ENCODE measurements around the gene TMPRSS6. TPM values are rescaled to one million over a fixed set of nuclear protein-coding genes. Genes with fewer than 3 reads are reported as not detected.

The TMPRSS6 gene
- total RNA-seq, 4 donors from 2014 or later: not detected

DNA sequence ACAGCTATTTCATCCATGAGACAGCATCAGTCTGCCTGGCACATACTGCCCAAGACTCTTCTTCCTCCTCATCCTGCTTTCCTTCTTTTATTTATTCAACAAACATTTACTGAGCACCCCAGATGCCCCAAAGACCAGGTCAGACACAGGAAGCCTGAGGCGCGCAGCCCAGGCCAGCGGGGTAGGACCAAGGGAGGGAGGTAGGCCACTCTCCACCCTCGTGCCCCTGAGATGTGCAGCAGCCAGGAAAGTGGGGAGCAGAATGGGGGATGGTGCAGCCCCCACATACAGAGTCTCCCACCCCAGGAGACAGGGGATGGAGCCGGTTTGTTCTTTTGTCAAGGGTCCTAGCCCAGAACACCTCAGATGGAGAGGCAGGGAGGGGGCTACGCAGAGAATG is 44.4 kb upstream of the TMPRSS6 start:
- TF ChIP-seq, protein P1, sequence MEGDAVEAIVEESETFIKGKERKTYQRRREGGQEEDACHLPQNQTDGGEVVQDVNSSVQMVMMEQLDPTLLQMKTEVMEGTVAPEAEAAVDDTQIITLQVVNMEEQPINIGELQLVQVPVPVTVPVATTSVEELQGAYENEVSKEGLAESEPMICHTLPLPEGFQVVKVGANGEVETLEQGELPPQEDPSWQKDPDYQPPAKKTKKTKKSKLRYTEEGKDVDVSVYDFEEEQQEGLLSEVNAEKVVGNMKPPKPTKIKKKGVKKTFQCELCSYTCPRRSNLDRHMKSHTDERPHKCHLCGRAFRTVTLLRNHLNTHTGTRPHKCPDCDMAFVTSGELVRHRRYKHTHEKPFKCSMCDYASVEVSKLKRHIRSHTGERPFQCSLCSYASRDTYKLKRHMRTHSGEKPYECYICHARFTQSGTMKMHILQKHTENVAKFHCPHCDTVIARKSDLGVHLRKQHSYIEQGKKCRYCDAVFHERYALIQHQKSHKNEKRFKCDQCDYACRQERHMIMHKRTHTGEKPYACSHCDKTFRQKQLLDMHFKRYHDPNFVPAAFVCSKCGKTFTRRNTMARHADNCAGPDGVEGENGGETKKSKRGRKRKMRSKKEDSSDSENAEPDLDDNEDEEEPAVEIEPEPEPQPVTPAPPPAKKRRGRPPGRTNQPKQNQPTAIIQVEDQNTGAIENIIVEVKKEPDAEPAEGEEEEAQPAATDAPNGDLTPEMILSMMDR (IDR thresholded peaks at IDR 0.05; ENCODE audit: low read depth): no peak

DNA sequence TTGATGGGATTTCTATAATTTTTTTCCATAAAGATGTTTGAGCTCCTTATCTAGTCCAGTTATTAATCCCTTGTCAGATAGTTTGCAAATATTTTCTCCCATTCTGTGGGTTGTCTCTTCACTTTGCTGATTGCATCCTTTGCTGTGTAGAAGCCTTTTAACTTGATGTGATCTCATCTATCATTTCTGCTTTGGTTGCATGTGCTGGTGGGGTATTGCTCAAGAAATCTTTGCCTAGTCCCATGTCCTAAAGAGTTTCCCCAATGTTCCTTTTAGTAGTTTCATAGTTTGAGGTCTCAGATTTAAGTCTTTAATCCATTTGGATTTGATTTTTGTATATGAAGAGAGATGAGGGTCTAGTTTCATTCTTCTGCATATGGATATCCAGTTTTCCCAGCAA is 41.9 kb upstream of the TMPRSS6 start:
- TF ChIP-seq, protein P1 (IDR thresholded peaks at IDR 0.05; ENCODE audit: low read depth): no peak

GRCh38 chr22:37150701-37151100 is 41.2 kb upstream of the TMPRSS6 start:
- TF ChIP-seq, protein P1 (IDR thresholded peaks at IDR 0.05; ENCODE audit: low read depth): no peak

- TF ChIP-seq, protein P1 (IDR thresholded peaks at IDR 0.05; ENCODE audit: low read depth): no peak
Observed at GRCh38 chr22:37148742-37149665, 39.5 kb upstream of the TMPRSS6 start.

DNA sequence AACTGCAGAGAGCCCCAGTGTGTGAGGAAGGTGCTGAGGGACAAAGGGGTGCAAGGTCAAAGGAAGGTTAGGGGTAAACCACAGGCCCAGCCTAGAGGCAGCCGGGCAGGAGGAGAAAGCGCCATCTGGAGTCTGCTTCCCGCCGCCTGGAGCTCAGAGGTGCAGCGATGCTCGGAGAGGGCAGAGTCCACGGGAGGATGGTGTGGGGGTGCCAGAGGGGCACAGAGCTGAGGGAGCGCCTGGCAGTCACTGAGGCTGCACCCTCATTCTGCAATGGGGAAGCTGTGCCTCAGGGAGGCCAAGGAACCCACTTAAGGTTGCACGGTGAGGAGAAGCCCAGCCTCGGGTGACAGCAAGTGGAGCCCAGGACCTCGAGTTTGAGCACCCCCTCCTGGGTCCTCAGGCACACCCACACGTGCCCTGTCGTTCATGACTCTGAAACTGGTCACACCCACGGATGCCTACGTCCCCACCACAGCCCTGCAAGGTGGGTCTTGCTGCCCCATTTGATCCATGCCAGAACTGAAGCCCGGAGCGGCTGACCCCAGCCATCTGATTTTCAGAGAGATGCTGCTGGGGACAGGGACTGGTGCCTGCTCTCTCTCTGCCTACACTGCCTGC is 38.6 kb upstream of the TMPRSS6 start:
- TF ChIP-seq, protein P1 (IDR thresholded peaks at IDR 0.05; ENCODE audit: low read depth): no peak

DNA sequence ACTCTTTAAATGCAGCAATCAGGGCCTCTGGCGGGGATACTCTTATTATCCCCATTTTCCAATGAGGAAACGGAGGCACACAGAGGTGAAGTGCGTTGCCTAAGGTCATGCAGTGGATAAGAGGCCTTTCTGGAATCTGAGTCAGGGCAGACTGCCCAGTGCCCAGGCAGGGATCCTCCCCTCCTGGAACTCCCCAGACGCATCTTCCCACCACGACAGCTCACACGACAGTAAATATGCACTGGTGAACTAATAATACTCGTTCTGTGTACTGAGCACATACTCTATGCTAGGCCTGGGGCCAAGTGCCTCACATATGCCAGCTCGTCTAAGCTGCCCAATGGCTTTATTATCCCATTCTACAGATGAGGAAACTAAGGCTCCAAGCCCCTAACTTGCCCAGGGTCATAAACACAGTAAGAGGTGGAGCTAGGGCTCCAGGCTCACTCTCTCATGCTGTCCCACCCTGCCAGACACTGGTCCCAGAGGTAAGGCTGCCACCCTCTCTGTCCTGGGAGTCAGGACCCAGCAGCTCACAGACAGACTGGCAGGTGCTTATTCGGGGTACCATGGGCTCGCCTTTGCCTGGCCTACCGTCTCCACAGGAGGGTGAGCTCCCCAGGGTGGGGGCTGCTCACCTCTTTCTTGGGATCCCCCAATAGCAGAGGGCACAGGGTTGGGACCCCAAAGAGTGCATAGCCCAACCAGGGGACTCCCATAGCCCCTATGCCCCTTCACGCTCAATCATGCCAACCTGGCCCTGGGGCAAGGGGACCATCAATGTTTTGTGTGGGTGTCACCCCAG is 37.9 kb upstream of the TMPRSS6 start:
- TF ChIP-seq, protein P1 (IDR thresholded peaks at IDR 0.05; ENCODE audit: low read depth): no peak

Measured in subcutaneous adipose tissue (tissue), 4 donors.